Vagina (tissue), 2 donors: ENCODE results near the gene COL23A1. TPM values are rescaled to one million over a fixed set of nuclear protein-coding genes. Genes with fewer than 3 reads are reported as not detected.

Experiments used
- DNase-seq, 2 donors: peaks; one replicate each; pipeline ENCODE4 v3.0.0-alpha.2; 2017; ENCODE audit errors: extremely low spot score in 2 of 2
- H3K27ac ChIP-seq: fragments of 200-600 bp; sonication (generic); one replicate; pipeline ENCODE4 v1.5.1; 2019
- H3K27me3 ChIP-seq: fragments of 200-600 bp; sonication (generic); one replicate; pipeline ENCODE4 v1.5.1; 2019
- H3K36me3 ChIP-seq, 2 donors: fragments of 200-600 bp; sonication (generic); one replicate each; pipeline ENCODE4 v1.5.1; 2017 to 2019
- H3K4me1 ChIP-seq: fragments of 200-600 bp; sonication (generic); one replicate; pipeline ENCODE4 v1.5.1; 2019
- H3K4me3 ChIP-seq, 2 donors: fragments of 200-600 bp; sonication (generic); 1 replicate in 1 of 2; 2 replicates in 1 of 2; pipeline ENCODE4 v1.5.1; 2016 to 2019
- H3K9me3 ChIP-seq: fragments of 200-600 bp; sonication (generic); one replicate; pipeline ENCODE4 v1.5.1; 2019
- POLR2A ChIP-seq, 2 donors: fragments of 450-650 bp; IDR thresholded peaks; one replicate each; pipeline ENCODE4 v1.6.1; 2017; ENCODE audit warnings: antibody characterized with exemption in 2 of 2, mild to moderate bottlenecking in 2 of 2, moderate library complexity in 2 of 2
- POLR2AphosphoS5 ChIP-seq, 2 donors: sonication (generic); formaldehyde crosslinking; IDR thresholded peaks; one replicate each; pipeline ENCODE4 v1.9.0; 2017; ENCODE audit warnings: antibody characterized with exemption in 2 of 2, mild to moderate bottlenecking in 2 of 2, low read depth in 1 of 2; ENCODE audit not compliant: insufficient read depth in 1 of 2
- intact Hi-C: fragments of 100-400 bp; cut with DNase I; formaldehyde crosslinking; loops from one replicate; pipeline ENCODE4 v1.15.1; 2023
- total RNA-seq: library from RNA; depleted of rRNA; stranded (reverse); fragments of >200 nt; gene quantifications from one replicate; pipeline ENCODE4 v1.2.3, GENCODE V29; 2016
- TF ChIP-seq, protein P1 (sequence below), 3 experiments: fragments of 450-650 bp in 2 of 3; fragments of 200-600 bp in 1 of 3; sonication (generic) in 1 of 3; IDR thresholded peaks; one replicate each; pipeline ENCODE4 v1.5.1; 2017 to 2019; ENCODE audit warnings: antibody characterized with exemption in 3 of 3, mild to moderate bottlenecking in 2 of 3, moderate library complexity in 2 of 3

The COL23A1 gene
- total RNA-seq, 1 donor from 2014 or later = 3.7 TPM

DNA sequence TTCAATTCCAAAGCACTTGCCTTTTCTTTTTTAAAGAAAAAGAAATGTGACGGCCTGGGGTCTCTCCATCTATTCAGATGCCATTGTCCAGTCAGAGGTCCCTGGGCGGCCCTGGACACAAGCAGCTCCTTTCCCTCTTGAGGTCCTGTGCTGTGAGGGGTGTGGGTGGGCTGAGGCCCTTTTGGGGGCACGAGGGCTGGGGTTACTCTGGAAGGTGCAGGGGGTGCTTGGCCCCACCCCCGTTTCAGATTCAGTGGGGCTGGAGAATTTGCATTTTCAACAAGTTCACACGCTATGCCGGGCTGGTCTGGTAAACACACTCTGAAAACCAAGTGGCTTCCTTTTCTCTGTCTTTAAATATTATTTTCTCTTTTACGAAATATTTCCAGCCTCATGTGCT lies 266.2 kb downstream of the COL23A1 start:
- H3K4me3 ChIP-seq = no peak overlapping the region
- intact Hi-C loops = no loop called here
- H3K4me1 ChIP-seq = peaks cover 10% of the 10 kb centered on the region
- DNase-seq = no peak
- no peak overlapping the region for H3K27ac ChIP-seq
- TF ChIP-seq, protein P1, sequence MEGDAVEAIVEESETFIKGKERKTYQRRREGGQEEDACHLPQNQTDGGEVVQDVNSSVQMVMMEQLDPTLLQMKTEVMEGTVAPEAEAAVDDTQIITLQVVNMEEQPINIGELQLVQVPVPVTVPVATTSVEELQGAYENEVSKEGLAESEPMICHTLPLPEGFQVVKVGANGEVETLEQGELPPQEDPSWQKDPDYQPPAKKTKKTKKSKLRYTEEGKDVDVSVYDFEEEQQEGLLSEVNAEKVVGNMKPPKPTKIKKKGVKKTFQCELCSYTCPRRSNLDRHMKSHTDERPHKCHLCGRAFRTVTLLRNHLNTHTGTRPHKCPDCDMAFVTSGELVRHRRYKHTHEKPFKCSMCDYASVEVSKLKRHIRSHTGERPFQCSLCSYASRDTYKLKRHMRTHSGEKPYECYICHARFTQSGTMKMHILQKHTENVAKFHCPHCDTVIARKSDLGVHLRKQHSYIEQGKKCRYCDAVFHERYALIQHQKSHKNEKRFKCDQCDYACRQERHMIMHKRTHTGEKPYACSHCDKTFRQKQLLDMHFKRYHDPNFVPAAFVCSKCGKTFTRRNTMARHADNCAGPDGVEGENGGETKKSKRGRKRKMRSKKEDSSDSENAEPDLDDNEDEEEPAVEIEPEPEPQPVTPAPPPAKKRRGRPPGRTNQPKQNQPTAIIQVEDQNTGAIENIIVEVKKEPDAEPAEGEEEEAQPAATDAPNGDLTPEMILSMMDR (IDR thresholded peaks at IDR 0.05) = no peak
- TF ChIP-seq POLR2A (IDR thresholded peaks at IDR 0.05) (no peak), POLR2AphosphoS5 (IDR thresholded peaks at IDR 0.05; ENCODE audit: insufficient read depth in 1 of 2, low read depth in 1 of 2) (no peak)
- H3K36me3 ChIP-seq = no peaks in the 10 kb centered on the region
- no peaks in the 10 kb centered on the region for H3K27me3 ChIP-seq
- H3K9me3 ChIP-seq = no peaks in the 10 kb centered on the region

DNA sequence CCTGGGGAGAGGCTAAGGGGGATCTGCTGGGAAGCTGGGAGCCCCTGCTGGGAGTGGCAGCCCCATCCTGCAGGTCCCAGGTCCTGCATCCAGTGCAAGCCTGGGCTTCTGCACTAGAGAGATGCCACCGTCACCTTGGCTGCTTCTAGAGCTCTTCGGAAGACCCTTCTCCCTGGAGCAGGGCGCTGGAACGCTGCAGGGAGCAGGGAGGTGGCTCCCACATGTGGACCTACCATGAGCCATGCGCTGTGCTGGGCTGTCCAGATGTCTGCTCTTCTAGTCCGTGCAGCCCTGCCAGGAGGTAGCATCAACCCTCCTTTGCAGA lies 266.7 kb downstream of the COL23A1 start:
- H3K27ac ChIP-seq = no peak overlapping the region
- H3K4me1 ChIP-seq = peaks cover 10% of the 10 kb centered on the region
- no peaks in the 10 kb centered on the region for H3K36me3 ChIP-seq
- TF ChIP-seq POLR2A (IDR thresholded peaks at IDR 0.05) (no peak), POLR2AphosphoS5 (IDR thresholded peaks at IDR 0.05; ENCODE audit: insufficient read depth in 1 of 2, low read depth in 1 of 2) (no peak)
- TF ChIP-seq, protein P1 (IDR thresholded peaks at IDR 0.05) = no peak
- intact Hi-C loops = no loop called here
- H3K9me3 ChIP-seq = no peaks in the 10 kb centered on the region
- no peaks in the 10 kb centered on the region for H3K27me3 ChIP-seq
- H3K4me3 ChIP-seq = no peak overlapping the region
- no peak for DNase-seq

DNA sequence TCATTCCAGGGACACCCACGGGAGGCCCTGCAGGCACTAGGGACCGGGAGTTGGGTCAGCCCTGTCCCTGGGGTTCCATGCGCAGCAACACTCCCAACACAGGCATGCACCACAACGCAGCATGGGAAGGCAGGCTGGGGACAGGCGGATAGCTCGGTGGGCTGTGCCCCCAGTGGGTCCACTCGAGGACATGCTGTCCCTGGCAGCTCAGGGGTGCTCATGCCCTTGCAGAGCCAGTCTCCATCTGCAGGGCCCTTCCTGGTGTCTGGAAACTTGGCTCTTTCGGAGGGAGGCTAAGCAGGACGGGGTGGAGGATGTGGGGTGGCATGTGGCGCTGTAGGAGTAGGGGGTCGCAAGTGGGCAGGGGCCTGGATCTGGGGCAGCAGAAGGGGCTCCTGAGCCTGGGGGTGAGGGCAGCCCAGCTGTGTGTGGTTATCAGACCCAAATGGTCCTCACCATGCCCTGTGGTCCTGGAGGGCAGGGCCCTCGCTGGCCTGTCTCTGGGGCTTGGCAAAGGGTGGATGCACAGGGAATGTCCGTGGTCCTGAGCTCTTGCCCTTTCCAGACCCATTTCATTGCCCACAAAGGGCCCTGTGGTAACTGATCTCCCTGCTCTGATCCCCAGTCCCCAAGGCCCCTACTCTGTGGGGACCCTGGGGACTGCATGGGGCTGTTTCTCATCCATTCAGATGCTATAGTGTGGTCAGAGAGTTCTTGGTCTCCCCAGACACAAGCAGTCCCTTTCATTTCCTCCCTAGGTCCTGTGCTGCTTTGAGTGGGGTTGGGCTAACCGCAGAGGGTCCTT lies 267.3 kb downstream of the COL23A1 start:
- H3K4me1 ChIP-seq = peaks cover 10% of the 10 kb centered on the region
- H3K27me3 ChIP-seq = no peaks in the 10 kb centered on the region
- intact Hi-C loops = no loop called here
- H3K27ac ChIP-seq = no peak overlapping the region
- H3K9me3 ChIP-seq = no peaks in the 10 kb centered on the region
- H3K36me3 ChIP-seq = no peaks in the 10 kb centered on the region
- DNase-seq = no peak
- TF ChIP-seq, protein P1 (IDR thresholded peaks at IDR 0.05) = no peak
- TF ChIP-seq POLR2A (IDR thresholded peaks at IDR 0.05) (no peak), POLR2AphosphoS5 (IDR thresholded peaks at IDR 0.05; ENCODE audit: insufficient read depth in 1 of 2, low read depth in 1 of 2) (no peak)
- H3K4me3 ChIP-seq = no peak overlapping the region

DNA sequence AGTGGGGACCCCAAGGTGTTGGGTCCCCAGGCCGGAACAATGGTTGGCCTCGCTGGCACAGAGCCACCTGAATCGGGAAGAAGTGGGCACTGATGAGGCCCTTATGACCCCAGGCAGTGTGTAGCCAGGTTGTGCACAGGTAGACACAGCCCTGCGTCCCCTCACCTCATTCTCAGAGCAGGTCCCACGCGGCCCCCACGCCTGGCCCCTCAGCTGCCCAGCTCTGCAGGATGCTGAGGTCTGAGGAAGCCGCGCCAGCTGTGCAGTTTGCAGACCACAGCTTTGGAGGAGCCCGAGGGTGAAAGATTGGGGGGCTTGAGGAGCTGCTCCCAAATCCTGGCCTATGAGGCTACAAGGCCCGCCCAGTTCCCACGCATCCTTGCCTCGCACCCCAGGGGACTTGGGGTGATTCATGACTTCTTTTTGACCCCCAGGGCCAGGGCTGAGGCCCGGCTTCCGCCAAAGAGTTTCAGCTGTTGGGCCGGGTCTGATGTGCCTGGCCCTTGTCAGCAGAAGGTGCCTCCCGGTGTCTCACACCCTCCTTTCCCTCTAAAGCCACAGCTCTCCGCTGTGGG lies 269.8 kb downstream of the COL23A1 start:
- no peak for TF ChIP-seq POLR2AphosphoS5 (IDR thresholded peaks at IDR 0.05; ENCODE audit: insufficient read depth in 1 of 2, low read depth in 1 of 2)
- TF ChIP-seq, protein P1 (IDR thresholded peaks at IDR 0.05) = no peak
- no peak for TF ChIP-seq POLR2A (IDR thresholded peaks at IDR 0.05)
- intact Hi-C loops = no loop called here
- Histone ChIP-seq H3K27ac (no peak overlapping the region), H3K9me3 (no peaks in the 10 kb centered on the region), H3K27me3 (no peaks in the 10 kb centered on the region), H3K4me1 (no peaks in the 10 kb centered on the region), H3K36me3 (no peaks in the 10 kb centered on the region), H3K4me3 (no peak overlapping the region)
- no peak for DNase-seq

DNA sequence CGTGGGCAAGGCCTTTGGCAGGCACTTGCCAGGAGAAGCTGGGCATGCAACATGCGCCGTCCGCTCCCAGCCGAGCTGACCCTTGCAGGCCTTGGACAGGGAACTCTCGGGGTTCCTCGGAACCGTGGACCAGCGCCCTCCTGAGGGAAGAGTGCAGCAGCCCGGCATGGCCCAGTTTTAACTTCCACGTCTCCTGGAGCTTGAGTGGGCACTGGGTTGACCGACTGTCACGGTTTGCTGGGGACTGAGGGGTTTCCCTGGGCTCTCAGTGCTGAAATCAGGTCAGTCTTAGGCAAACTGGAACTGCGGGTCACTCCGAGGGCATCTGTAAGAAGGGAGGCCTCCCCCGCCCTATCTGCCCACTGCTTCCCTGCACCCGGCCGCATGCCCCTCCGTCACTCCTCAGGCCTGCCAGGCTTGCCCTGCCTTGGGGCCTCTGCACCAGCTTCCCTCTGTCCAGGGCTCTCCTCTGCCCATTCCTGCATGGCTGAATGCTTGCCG lies 270.6 kb downstream of the COL23A1 start:
- intact Hi-C loops = no loop called here
- Histone ChIP-seq H3K27ac (no peak overlapping the region), H3K36me3 (no peaks in the 10 kb centered on the region), H3K4me1 (no peaks in the 10 kb centered on the region), H3K4me3 (no peak overlapping the region), H3K9me3 (no peaks in the 10 kb centered on the region), H3K27me3 (no peaks in the 10 kb centered on the region)
- no peak for DNase-seq
- TF ChIP-seq POLR2AphosphoS5 (IDR thresholded peaks at IDR 0.05; ENCODE audit: insufficient read depth in 1 of 2, low read depth in 1 of 2) (no peak), POLR2A (IDR thresholded peaks at IDR 0.05) (no peak)
- TF ChIP-seq, protein P1 (IDR thresholded peaks at IDR 0.05) = no peak
